NCI-H2029 treated with DMSO at 0.1 percent for 48 hours (cell line): ENCODE data around the gene CTPS2.
"Not testable (repeated sequence)": the region's sequence is repeated elsewhere in the genome, so short reads cannot be mapped to it uniquely, and the experiment has no call there.

Experiments used
- DNase-seq: peaks from one replicate; lab custom pipeline; 2025; lab: John Stamatoyannopoulos, UW

The CTPS2 gene

GRCh38 chrX:16654093-16654492 lies 58.4 kb downstream of the CTPS2 start:
- no peak for DNase-seq

- no peak for DNase-seq
These were observed 59.0 kb downstream of the CTPS2 start for GRCh38 chrX:16653424-16653823.

GRCh38 chrX:16651391-16652024 lies 61.0 kb downstream of the CTPS2 start:
- DNase-seq: no peak

- no peak for DNase-seq
These were observed 62.6 kb downstream of the CTPS2 start, which contains the start of gene S100G for GRCh38 chrX:16649858-16650257. Gene S100G, plus strand, starts transcription at chrX:16650158. Its CDS starts 849 bp downstream, at chrX:16651007.

- no peak for DNase-seq
These were observed 65.9 kb downstream of the CTPS2 start for GRCh38 chrX:16646366-16647138.

- DNase-seq: no peak
These were observed 69.3 kb downstream of the CTPS2 start for GRCh38 chrX:16643176-16643575.

GRCh38 chrX:16640823-16641222 lies 71.6 kb downstream of the CTPS2 start:
- no peak for DNase-seq

- no peak for DNase-seq
These were observed 72.5 kb downstream of the CTPS2 start for GRCh38 chrX:16639966-16640365.

- DNase-seq: no peak
These were observed 73.9 kb downstream of the CTPS2 start for GRCh38 chrX:16638533-16638932.

GRCh38 chrX:16635596-16635995 lies 76.9 kb downstream of the CTPS2 start:
- no peak for DNase-seq

GRCh38 chrX:16635040-16635439 lies 77.4 kb downstream of the CTPS2 start:
- DNase-seq: no peak

GRCh38 chrX:16633754-16634153 lies 78.7 kb downstream of the CTPS2 start:
- DNase-seq: no peak

GRCh38 chrX:16629909-16630308 lies 82.6 kb downstream of the CTPS2 start:
- no peak for DNase-seq

GRCh38 chrX:16628946-16629595 lies 83.4 kb downstream of the CTPS2 start:
- DNase-seq: no peak

- not testable (repeated sequence) for DNase-seq
These were observed 84.0 kb downstream of the CTPS2 start for GRCh38 chrX:16628511-16628910.

- DNase-seq: no peak
These were observed 93.4 kb downstream of the CTPS2 start for GRCh38 chrX:16619024-16619423.

- no peak for DNase-seq
These were observed 94.0 kb downstream of the CTPS2 start for GRCh38 chrX:16618422-16618821.

- no peak for DNase-seq
These were observed 95.1 kb downstream of the CTPS2 start for GRCh38 chrX:16617382-16617781.

- no peak for DNase-seq
These were observed 100.1 kb downstream of the CTPS2 start for GRCh38 chrX:16612257-16612897.

GRCh38 chrX:16610654-16611053 lies 101.8 kb downstream of the CTPS2 start:
- DNase-seq: not testable (repeated sequence)

GRCh38 chrX:16610121-16610621 lies 102.3 kb downstream of the CTPS2 start:
- no peak for DNase-seq

- no peak for DNase-seq
These were observed 106.2 kb downstream of the CTPS2 start for GRCh38 chrX:16606142-16606720.
